SK-N-MC (cell line): Measurements from ENCODE around the gene LRRC75A.
A peak's percentile ranks its signal among the peaks of the same experiment; 100 is the strongest.

Experiments used
- DNase-seq: peaks from one replicate; pipeline ENCODE4 v3.0.0-alpha.2; 2011; ENCODE audit warnings: low read depth, low spot score
- H3K27ac ChIP-seq: fragments of 200-600 bp; sonication (generic); 2 replicates; pipeline ENCODE4 v1.5.1; 2016; ENCODE audit warnings: mixed run types
- H3K36me3 ChIP-seq: fragments of 200-600 bp; sonication (generic); 2 replicates; pipeline ENCODE4 v1.6.1; 2017; ENCODE audit warnings: antibody characterized with exemption, low read length, mixed read lengths; ENCODE audit not compliant: insufficient read depth
- H3K4me3 ChIP-seq: fragments of 200-600 bp; sonication (generic); 2 replicates; pipeline ENCODE4 v1.5.1; 2016
- H3K9ac ChIP-seq: fragments of 200-600 bp; sonication (generic); 2 replicates; pipeline ENCODE4 v1.8.0; 2017; ENCODE audit warnings: mixed run types, mixed read lengths; ENCODE audit not compliant: insufficient read length
- H3K9me3 ChIP-seq: fragments of 200-600 bp; sonication (generic); 2 replicates; pipeline ENCODE4 v1.6.1; 2017; ENCODE audit warnings: low read depth, mild to moderate bottlenecking, antibody characterized with exemption, low read length, moderate library complexity, mixed read lengths
- EZH2 ChIP-seq: fragments of 200-600 bp; sonication (generic); IDR thresholded peaks from one replicate; pipeline ENCODE4 v1.6.1; 2017; ENCODE audit warnings: antibody characterized with exemption
- FOXP2 ChIP-seq: optimal IDR thresholded peaks from 2 replicates; pipeline ENCODE3; 2011; ENCODE audit warnings: mild to moderate bottlenecking, moderate library complexity; ENCODE audit not compliant: insufficient read depth; ENCODE audit errors: extremely low read length, control extremely low read depth
- POLR2AphosphoS5 ChIP-seq: IDR thresholded peaks from 2 replicates; pipeline ENCODE4 v1.6.1; 2012; ENCODE audit warnings: mild to moderate bottlenecking, low read depth, low read length, borderline replicate concordance

LRRC75A gene

GRCh38 chr17:16495980-16496819, 4.2 kb upstream of the LRRC75A start:
- Histone ChIP-seq H3K36me3 (no peaks in the 10 kb centered on the region), H3K9ac (no peak overlapping the region), H3K27ac (no peak overlapping the region), H3K4me3 (no peak overlapping the region), H3K9me3 (no peaks in the 10 kb centered on the region)
- no peak for TF ChIP-seq EZH2
- TF ChIP-seq FOXP2, result no peak
- DNase-seq, result no peak

DNA sequence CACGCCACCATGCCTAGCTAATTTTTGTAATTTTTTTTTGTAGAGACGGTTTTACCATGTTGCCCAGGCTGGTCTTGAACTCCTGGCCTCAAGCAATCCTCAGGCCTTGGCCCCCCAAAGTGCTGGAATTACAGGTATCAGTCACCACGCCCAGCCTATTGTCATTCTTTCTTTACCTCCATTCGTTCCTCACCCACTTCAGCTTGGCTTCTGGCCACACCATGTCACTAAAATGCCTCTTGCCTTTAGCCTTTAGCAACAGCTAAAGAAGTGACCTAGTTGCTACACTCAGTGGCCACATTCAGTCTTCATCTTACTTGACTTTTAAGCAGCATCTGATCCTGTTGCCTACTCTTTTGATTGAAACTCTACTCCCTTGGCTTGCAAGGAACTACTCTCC, 3.6 kb upstream of the LRRC75A start:
- Histone ChIP-seq H3K36me3 (no peaks in the 10 kb centered on the region), H3K27ac (no peak overlapping the region)

GRCh38 chr17:16494059-16494458, 2.1 kb upstream of the LRRC75A start:
- no peak overlapping the region for H3K27ac ChIP-seq

More for the DNA sequence above, 3.6 kb upstream of the LRRC75A start:
- Histone ChIP-seq H3K9ac (no peak overlapping the region), H3K4me3 (no peak overlapping the region), H3K9me3 (no peaks in the 10 kb centered on the region)
- TF ChIP-seq POLR2AphosphoS5 (no peak), FOXP2 (no peak), EZH2 (no peak)
- DNase-seq, result no peak

DNA sequence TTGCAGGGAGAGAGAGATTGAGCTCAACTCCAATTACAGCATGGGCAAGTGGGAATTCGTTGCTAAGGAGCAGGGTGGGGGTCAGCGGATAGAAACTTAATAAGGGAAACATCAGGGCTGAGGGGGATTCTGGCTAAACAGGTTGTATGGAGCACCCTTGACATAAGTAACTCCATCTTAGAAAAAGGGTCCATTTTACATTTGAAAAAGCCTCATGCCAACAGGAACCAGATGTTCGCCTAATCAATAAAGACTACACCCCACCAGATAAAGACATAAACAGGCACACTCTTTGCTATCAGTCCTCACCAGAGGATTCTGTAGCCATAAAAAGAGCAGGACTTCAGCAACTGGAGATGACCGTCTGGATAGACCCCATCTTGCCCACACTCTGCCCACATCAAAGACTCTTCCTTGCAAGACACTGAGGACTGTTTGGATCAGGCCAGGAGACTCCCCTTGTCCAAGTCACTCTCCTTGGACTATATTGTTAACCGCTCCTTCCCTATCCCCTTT, 1.6 kb upstream of the LRRC75A start:
- Histone ChIP-seq H3K9ac (no peak overlapping the region), H3K4me3 (no peak overlapping the region), H3K36me3 (no peaks in the 10 kb centered on the region), H3K27ac (no peak overlapping the region), H3K9me3 (no peaks in the 10 kb centered on the region)
- no peak for TF ChIP-seq EZH2
- TF ChIP-seq POLR2AphosphoS5, result no peak
- no peak for TF ChIP-seq FOXP2
- no peak for DNase-seq

More at GRCh38 chr17:16494059-16494458, 2.1 kb upstream of the LRRC75A start:
- no peak overlapping the region for H3K9ac ChIP-seq
- DNase-seq, result no peak
- no peaks in the 10 kb centered on the region for H3K9me3 ChIP-seq
- no peaks in the 10 kb centered on the region for H3K36me3 ChIP-seq
- H3K4me3 ChIP-seq, result no peak overlapping the region
- TF ChIP-seq FOXP2 (no peak), POLR2AphosphoS5 (no peak), EZH2 (no peak)

- Histone ChIP-seq H3K27ac (no peak overlapping the region), H3K9ac (no peak overlapping the region), H3K36me3 (no peaks in the 10 kb centered on the region), H3K9me3 (no peaks in the 10 kb centered on the region), H3K4me3 (peak overlapping the region; percentile 49; the same call in 1 of the 2 replicates)
- no peak for TF ChIP-seq POLR2AphosphoS5
- TF ChIP-seq FOXP2, result no peak
- no peak for TF ChIP-seq EZH2
- DNase-seq, result no peak
Observed at GRCh38 chr17:16492613-16493530, 879 bp upstream of the LRRC75A start.

DNA sequence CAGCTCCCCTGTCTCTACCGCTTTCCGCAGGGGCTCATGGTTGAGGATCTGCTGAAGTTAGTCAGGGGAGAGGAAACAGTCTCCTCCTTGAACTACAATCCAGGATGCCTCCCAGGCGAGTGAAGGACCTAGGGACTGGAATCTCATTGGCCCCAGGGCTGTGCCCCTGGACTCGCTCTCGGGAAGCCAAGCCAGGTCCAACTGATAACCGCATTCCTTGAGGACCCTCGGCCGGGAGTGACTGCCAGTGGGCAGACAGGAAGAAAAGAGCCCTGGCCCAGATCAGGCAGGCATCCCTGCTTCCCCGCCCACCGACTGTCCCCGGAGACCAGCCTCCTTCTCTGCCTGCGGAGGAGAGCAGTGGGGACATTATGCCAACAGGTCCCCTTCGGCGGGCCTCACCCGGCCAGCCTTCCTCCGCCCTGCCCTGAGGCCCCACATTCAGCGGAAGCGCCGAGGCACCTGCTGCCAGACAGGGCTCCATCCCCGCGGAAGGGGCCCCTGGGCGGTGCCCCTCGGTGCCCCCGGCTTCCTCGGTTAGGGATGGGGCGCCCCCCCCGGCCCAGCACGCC, 776 bp downstream of the LRRC75A start:
- DNase-seq, result no peak
- Histone ChIP-seq H3K27ac (no peak overlapping the region), H3K36me3 (no peaks in the 10 kb centered on the region), H3K9ac (no peak overlapping the region), H3K9me3 (no peaks in the 10 kb centered on the region), H3K4me3 (peak overlapping the region; percentile 71)
- TF ChIP-seq EZH2, result no peak

DNA sequence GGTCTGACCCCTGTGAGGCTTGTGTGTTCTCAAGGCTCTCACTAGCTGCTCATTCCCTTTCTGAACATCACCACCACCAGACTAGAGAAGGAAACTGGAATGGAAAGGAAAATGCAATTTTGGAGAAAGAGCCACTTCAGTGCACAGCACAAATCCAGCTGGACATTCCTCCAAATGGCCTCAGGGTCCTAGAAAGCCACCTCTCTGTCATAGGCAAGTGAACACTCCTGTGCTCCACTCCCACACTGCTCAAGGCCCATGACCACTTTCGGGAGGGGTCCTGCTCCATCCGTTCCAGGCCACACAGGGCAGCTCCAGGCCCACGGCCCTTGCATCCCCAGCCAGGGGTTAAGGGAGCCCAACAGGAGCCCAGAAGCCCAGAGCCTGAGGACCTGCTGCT, 2.6 kb downstream of the LRRC75A start:
- TF ChIP-seq POLR2AphosphoS5 (no peak), EZH2 (no peak), FOXP2 (no peak)
- Histone ChIP-seq H3K9me3 (no peaks in the 10 kb centered on the region), H3K36me3 (no peaks in the 10 kb centered on the region), H3K9ac (no peak overlapping the region), H3K4me3 (no peak overlapping the region), H3K27ac (no peak overlapping the region)
- no peak for DNase-seq

GRCh38 chr17:16488968-16489337, 3.0 kb downstream of the LRRC75A start:
- Histone ChIP-seq H3K9me3 (no peaks in the 10 kb centered on the region), H3K27ac (no peak overlapping the region), H3K36me3 (no peaks in the 10 kb centered on the region), H3K9ac (no peak overlapping the region), H3K4me3 (no peak overlapping the region)
- TF ChIP-seq FOXP2 (no peak), EZH2 (no peak), POLR2AphosphoS5 (no peak)
- DNase-seq, result no peak
